Measurements from ENCODE around the gene TPPP3.
A peak's percentile ranks its signal among the peaks of the same experiment; 100 is the strongest.

Gene TPPP3

GRCh38 chr16:67393111-67393787, at the start of gene TPPP3:
TPPP3 (minus strand) TSS chr16:67393498; CDS start chr16:67391111, 2,387 bp downstream.
- DNase-seq (ENCODE audit: low read depth) = peak; percentile 90
- Histone ChIP-seq H3K9ac (ENCODE audit: low read length) (no peak within 1 kb of the TSS), H3K9me3 (ENCODE audit: control insufficient read depth, low read length) (no peaks in the 10 kb centered on the region), H3K36me3 (ENCODE audit: control insufficient read depth, insufficient read depth, low read length, severe bottlenecking) (no peaks in the 10 kb centered on the region), H3K4me3 (ENCODE audit: low read length) (peak within 1 kb of the TSS; percentile 59), H3K27me3 (replicated peaks; ENCODE audit: control insufficient read depth, insufficient read depth, low read length) (no peaks in the 10 kb centered on the region), H3K4me1 (ENCODE audit: control insufficient read depth, insufficient read depth, low read length) (peaks cover 25% of the 10 kb centered on the region)

GRCh38 chr16:67442581-67443255, 49.4 kb upstream of the TPPP3 start:
- DNase-seq (ENCODE audit: low read depth) = no peak
- Histone ChIP-seq H3K4me3 (ENCODE audit: low read length) (no peak overlapping the region), H3K27me3 (replicated peaks; ENCODE audit: control insufficient read depth, insufficient read depth, low read length) (no peaks in the 10 kb centered on the region), H3K4me1 (ENCODE audit: control insufficient read depth, insufficient read depth, low read length) (peaks cover 58% of the 10 kb centered on the region), H3K36me3 (ENCODE audit: control insufficient read depth, insufficient read depth, low read length, severe bottlenecking) (peaks cover 37% of the 10 kb centered on the region), H3K9ac (ENCODE audit: low read length) (no peak overlapping the region), H3K9me3 (ENCODE audit: control insufficient read depth, low read length) (no peaks in the 10 kb centered on the region)

GRCh38 chr16:67441907-67442306, 48.6 kb upstream of the TPPP3 start:
- H3K9me3 ChIP-seq (ENCODE audit: control insufficient read depth, low read length) = no peaks in the 10 kb centered on the region
- H3K4me1 ChIP-seq (ENCODE audit: control insufficient read depth, insufficient read depth, low read length) = peaks cover 50% of the 10 kb centered on the region
- H3K36me3 ChIP-seq (ENCODE audit: control insufficient read depth, insufficient read depth, low read length, severe bottlenecking) = peaks cover 44% of the 10 kb centered on the region
- H3K27me3 ChIP-seq (replicated peaks; ENCODE audit: control insufficient read depth, insufficient read depth, low read length) = no peaks in the 10 kb centered on the region
- H3K4me3 ChIP-seq (ENCODE audit: low read length) = no peak overlapping the region
- peak; percentile 36 for DNase-seq (ENCODE audit: low read depth)
- H3K9ac ChIP-seq (ENCODE audit: low read length) = no peak overlapping the region

GRCh38 chr16:67441271-67441753, 48.0 kb upstream of the TPPP3 start:
- Histone ChIP-seq H3K36me3 (ENCODE audit: control insufficient read depth, insufficient read depth, low read length, severe bottlenecking) (peaks cover 49% of the 10 kb centered on the region), H3K9me3 (ENCODE audit: control insufficient read depth, low read length) (no peaks in the 10 kb centered on the region), H3K4me1 (ENCODE audit: control insufficient read depth, insufficient read depth, low read length) (peaks cover 44% of the 10 kb centered on the region), H3K9ac (ENCODE audit: low read length) (no peak overlapping the region), H3K4me3 (ENCODE audit: low read length) (no peak overlapping the region), H3K27me3 (replicated peaks; ENCODE audit: control insufficient read depth, insufficient read depth, low read length) (no peaks in the 10 kb centered on the region)
- no peak for DNase-seq (ENCODE audit: low read depth)

- peaks cover 20% of the 10 kb centered on the region for H3K4me1 ChIP-seq (ENCODE audit: control insufficient read depth, insufficient read depth, low read length)
- H3K4me3 ChIP-seq (ENCODE audit: low read length) = no peak overlapping the region
- H3K9ac ChIP-seq (ENCODE audit: low read length) = no peak overlapping the region
- no peaks in the 10 kb centered on the region for H3K9me3 ChIP-seq (ENCODE audit: control insufficient read depth, low read length)
- H3K36me3 ChIP-seq (ENCODE audit: control insufficient read depth, insufficient read depth, low read length, severe bottlenecking) = peaks cover 53% of the 10 kb centered on the region
- no peaks in the 10 kb centered on the region for H3K27me3 ChIP-seq (replicated peaks; ENCODE audit: control insufficient read depth, insufficient read depth, low read length)
- DNase-seq (ENCODE audit: low read depth) = no peak
Observed at GRCh38 chr16:67438824-67439393, 45.6 kb upstream of the TPPP3 start.

GRCh38 chr16:67438098-67438791, 44.9 kb upstream of the TPPP3 start:
- Histone ChIP-seq H3K9me3 (ENCODE audit: control insufficient read depth, low read length) (no peaks in the 10 kb centered on the region), H3K9ac (ENCODE audit: low read length) (no peak overlapping the region), H3K4me3 (ENCODE audit: low read length) (no peak overlapping the region), H3K27me3 (replicated peaks; ENCODE audit: control insufficient read depth, insufficient read depth, low read length) (no peaks in the 10 kb centered on the region), H3K4me1 (ENCODE audit: control insufficient read depth, insufficient read depth, low read length) (peaks cover 13% of the 10 kb centered on the region), H3K36me3 (ENCODE audit: control insufficient read depth, insufficient read depth, low read length, severe bottlenecking) (peaks cover 53% of the 10 kb centered on the region)
- DNase-seq (ENCODE audit: low read depth) = no peak

GRCh38 chr16:67437513-67437912, 44.2 kb upstream of the TPPP3 start:
- DNase-seq (ENCODE audit: low read depth) = no peak
- Histone ChIP-seq H3K9me3 (ENCODE audit: control insufficient read depth, low read length) (no peaks in the 10 kb centered on the region), H3K27me3 (replicated peaks; ENCODE audit: control insufficient read depth, insufficient read depth, low read length) (no peaks in the 10 kb centered on the region), H3K9ac (ENCODE audit: low read length) (no peak overlapping the region), H3K4me3 (ENCODE audit: low read length) (no peak overlapping the region), H3K4me1 (ENCODE audit: control insufficient read depth, insufficient read depth, low read length) (peaks cover 6% of the 10 kb centered on the region), H3K36me3 (ENCODE audit: control insufficient read depth, insufficient read depth, low read length, severe bottlenecking) (peaks cover 49% of the 10 kb centered on the region)

GRCh38 chr16:67436640-67437193, 43.4 kb upstream of the TPPP3 start:
- no peaks in the 10 kb centered on the region for H3K9me3 ChIP-seq (ENCODE audit: control insufficient read depth, low read length)
- no peak overlapping the region for H3K4me3 ChIP-seq (ENCODE audit: low read length)
- peaks cover 49% of the 10 kb centered on the region for H3K36me3 ChIP-seq (ENCODE audit: control insufficient read depth, insufficient read depth, low read length, severe bottlenecking)
- no peaks in the 10 kb centered on the region for H3K27me3 ChIP-seq (replicated peaks; ENCODE audit: control insufficient read depth, insufficient read depth, low read length)
- H3K9ac ChIP-seq (ENCODE audit: low read length) = no peak overlapping the region
- H3K4me1 ChIP-seq (ENCODE audit: control insufficient read depth, insufficient read depth, low read length) = peaks cover under 1% of the 10 kb centered on the region
- no peak for DNase-seq (ENCODE audit: low read depth)

GRCh38 chr16:67435758-67436164, 42.5 kb upstream of the TPPP3 start:
- no peaks in the 10 kb centered on the region for H3K27me3 ChIP-seq (replicated peaks; ENCODE audit: control insufficient read depth, insufficient read depth, low read length)
- DNase-seq (ENCODE audit: low read depth) = no peak
- H3K4me3 ChIP-seq (ENCODE audit: low read length) = no peak overlapping the region
- H3K9ac ChIP-seq (ENCODE audit: low read length) = no peak overlapping the region
- H3K9me3 ChIP-seq (ENCODE audit: control insufficient read depth, low read length) = no peaks in the 10 kb centered on the region
- peaks cover 42% of the 10 kb centered on the region for H3K36me3 ChIP-seq (ENCODE audit: control insufficient read depth, insufficient read depth, low read length, severe bottlenecking)
- peaks cover 5% of the 10 kb centered on the region for H3K4me1 ChIP-seq (ENCODE audit: control insufficient read depth, insufficient read depth, low read length)

GRCh38 chr16:67433131-67433719, 39.9 kb upstream of the TPPP3 start:
- Histone ChIP-seq H3K4me1 (ENCODE audit: control insufficient read depth, insufficient read depth, low read length) (peaks cover 5% of the 10 kb centered on the region), H3K27me3 (replicated peaks; ENCODE audit: control insufficient read depth, insufficient read depth, low read length) (peaks cover 17% of the 10 kb centered on the region), H3K4me3 (ENCODE audit: low read length) (no peak overlapping the region), H3K36me3 (ENCODE audit: control insufficient read depth, insufficient read depth, low read length, severe bottlenecking) (peaks cover 21% of the 10 kb centered on the region), H3K9me3 (ENCODE audit: control insufficient read depth, low read length) (no peaks in the 10 kb centered on the region), H3K9ac (ENCODE audit: low read length) (no peak overlapping the region)
- DNase-seq (ENCODE audit: low read depth) = no peak

Data from adipocyte (in vitro differentiated cells).